WTC11 (cell line): Measurements from ENCODE around the gene REEP2. TPM values are rescaled to one million over a fixed set of nuclear protein-coding genes. Genes with fewer than 3 reads are reported as not detected.

Experiments used
- ATAC-seq: fragments of 200-7000 bp; cut with Tn5 transposase; 2 replicates; pipeline ENCODE4 v1.10.0; 2021; ENCODE audit warnings: mild to moderate bottlenecking, moderate library complexity
- CTCF ChIA-PET: fragments of 300-600 bp; sonication (Branson Sonifier 250); formaldehyde crosslinking; loops from one replicate; lab custom pipeline; 2021; ENCODE audit warnings: antibody characterized with exemption; lab: Charles Lee
- POLR2A ChIA-PET: fragments of 350-600 bp; sonication (Branson Sonifier 250); formaldehyde crosslinking; loops from one replicate; lab custom pipeline; 2021; ENCODE audit warnings: antibody characterized with exemption; lab: Charles Lee
- DNase-seq: peaks from one replicate; pipeline ENCODE4 v3.0.0; 2021; ENCODE audit warnings: low spot score
- H3K27ac Mint-ChIP-seq: 2 replicates; pipeline ENCODE4 v1.8.0; 2021; ENCODE audit warnings: mixed read lengths
- H3K27me3 Mint-ChIP-seq: 2 replicates; pipeline ENCODE4 v1.8.0; 2021; ENCODE audit warnings: low read depth, mild to moderate bottlenecking, moderate library complexity, mixed read lengths
- H3K36me3 Mint-ChIP-seq: 2 replicates; pipeline ENCODE4 v1.8.0; 2021; ENCODE audit warnings: mixed read lengths
- H3K4me1 Mint-ChIP-seq: 2 replicates; pipeline ENCODE4 v1.8.0; 2022; ENCODE audit warnings: mixed read lengths
- H3K4me3 Mint-ChIP-seq: 2 replicates; pipeline ENCODE4 v1.8.0; 2021; ENCODE audit warnings: mild to moderate bottlenecking, moderate library complexity, mixed read lengths
- H3K9me3 Mint-ChIP-seq: 2 replicates; pipeline ENCODE4 v1.8.0; 2021; ENCODE audit warnings: mixed read lengths
- AFF4 ChIP-seq: sonication (generic); formaldehyde crosslinking; IDR thresholded peaks from 2 replicates; pipeline ENCODE4 v1.8.1; 2023; ENCODE audit warnings: mild to moderate bottlenecking, missing genetic modification reagents, borderline replicate concordance
- TCF7 ChIP-seq: sonication (generic); formaldehyde crosslinking; IDR thresholded peaks from 2 replicates; pipeline ENCODE4 v1.8.0; 2022; ENCODE audit warnings: mild to moderate bottlenecking, low read depth, missing genetic modification reagents, moderate library complexity
- ZNF532 ChIP-seq: fragments of 250-450 bp; sonication (Bioruptor Pico); IDR thresholded peaks from 2 replicates; pipeline ENCODE4 v1.9.0; 2021; ENCODE audit warnings: mild to moderate bottlenecking, borderline replicate concordance
- ZNF671 ChIP-seq: fragments of 250-450 bp; sonication (Bioruptor Pico); IDR thresholded peaks from 2 replicates; pipeline ENCODE4 v1.8.0; 2021; ENCODE audit warnings: mild to moderate bottlenecking
- total RNA-seq: library from RNA; stranded (reverse); gene quantifications from 3 replicates; pipeline ENCODE4 v1.2.3, GENCODE V29; 2021
- TF ChIP-seq, protein P1 (sequence below): sonication (generic); formaldehyde crosslinking; IDR thresholded peaks from 2 replicates; pipeline ENCODE4 v1.8.1; 2022; ENCODE audit warnings: mild to moderate bottlenecking, missing genetic modification reagents, moderate library complexity, borderline replicate concordance
- TF ChIP-seq, protein P2 (sequence below): sonication (generic); formaldehyde crosslinking; IDR thresholded peaks from 2 replicates; pipeline ENCODE4 v1.8.1; 2022; ENCODE audit warnings: low read depth, mild to moderate bottlenecking, moderate library complexity, missing genetic modification reagents, borderline replicate concordance
- TF ChIP-seq, protein P3 (sequence below): sonication (generic); formaldehyde crosslinking; IDR thresholded peaks from 2 replicates; pipeline ENCODE4 v1.8.0; 2023; ENCODE audit warnings: missing genetic modification reagents
- TF ChIP-seq, protein P4 (sequence below): sonication (generic); formaldehyde crosslinking; IDR thresholded peaks from 2 replicates; pipeline ENCODE4 v1.8.1; 2023; ENCODE audit warnings: mild to moderate bottlenecking, missing genetic modification reagents, moderate library complexity

Gene REEP2
- total RNA-seq, 1 experiment from 2014 or later: 51.1 TPM

- TF ChIP-seq, protein P1, sequence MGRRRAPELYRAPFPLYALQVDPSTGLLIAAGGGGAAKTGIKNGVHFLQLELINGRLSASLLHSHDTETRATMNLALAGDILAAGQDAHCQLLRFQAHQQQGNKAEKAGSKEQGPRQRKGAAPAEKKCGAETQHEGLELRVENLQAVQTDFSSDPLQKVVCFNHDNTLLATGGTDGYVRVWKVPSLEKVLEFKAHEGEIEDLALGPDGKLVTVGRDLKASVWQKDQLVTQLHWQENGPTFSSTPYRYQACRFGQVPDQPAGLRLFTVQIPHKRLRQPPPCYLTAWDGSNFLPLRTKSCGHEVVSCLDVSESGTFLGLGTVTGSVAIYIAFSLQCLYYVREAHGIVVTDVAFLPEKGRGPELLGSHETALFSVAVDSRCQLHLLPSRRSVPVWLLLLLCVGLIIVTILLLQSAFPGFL (CRISPR knock-in tag): no peak
- TF ChIP-seq ZNF532 (no peak), TCF7 (CRISPR knock-in tag) (no peak), ZNF671 (CRISPR knock-in tag) (no peak), AFF4 (CRISPR knock-in tag) (no peak)
- TF ChIP-seq, protein P2, sequence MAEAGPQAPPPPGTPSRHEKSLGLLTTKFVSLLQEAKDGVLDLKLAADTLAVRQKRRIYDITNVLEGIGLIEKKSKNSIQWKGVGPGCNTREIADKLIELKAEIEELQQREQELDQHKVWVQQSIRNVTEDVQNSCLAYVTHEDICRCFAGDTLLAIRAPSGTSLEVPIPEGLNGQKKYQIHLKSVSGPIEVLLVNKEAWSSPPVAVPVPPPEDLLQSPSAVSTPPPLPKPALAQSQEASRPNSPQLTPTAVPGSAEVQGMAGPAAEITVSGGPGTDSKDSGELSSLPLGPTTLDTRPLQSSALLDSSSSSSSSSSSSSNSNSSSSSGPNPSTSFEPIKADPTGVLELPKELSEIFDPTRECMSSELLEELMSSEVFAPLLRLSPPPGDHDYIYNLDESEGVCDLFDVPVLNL: no peak
- TF ChIP-seq, all 79 proteins: peak for 0
Observed at GRCh38 chr5:138452720-138453119, 13.9 kb downstream of the REEP2 start (continued).

GRCh38 chr5:138453590-138453989, 14.7 kb downstream of the REEP2 start:
- ChIA-PET POLR2A (no interaction called here), CTCF (interaction anchor here (5.9 to 13.9 kb wide), 2 partner anchors 48 to 50 kb away, joined by 154 to 254 read pairs; no protein-coding TSS in a partner anchor)
- TF ChIP-seq, protein P3, sequence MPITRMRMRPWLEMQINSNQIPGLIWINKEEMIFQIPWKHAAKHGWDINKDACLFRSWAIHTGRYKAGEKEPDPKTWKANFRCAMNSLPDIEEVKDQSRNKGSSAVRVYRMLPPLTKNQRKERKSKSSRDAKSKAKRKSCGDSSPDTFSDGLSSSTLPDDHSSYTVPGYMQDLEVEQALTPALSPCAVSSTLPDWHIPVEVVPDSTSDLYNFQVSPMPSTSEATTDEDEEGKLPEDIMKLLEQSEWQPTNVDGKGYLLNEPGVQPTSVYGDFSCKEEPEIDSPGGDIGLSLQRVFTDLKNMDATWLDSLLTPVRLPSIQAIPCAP (CRISPR knock-in tag): no peak
- H3K4me1 Mint-ChIP-seq: peaks cover 31% of the 10 kb centered on the region
- no peaks in the 10 kb centered on the region; the same call in 1 of the 2 replicates for H3K27me3 Mint-ChIP-seq
- ATAC-seq (no peak), DNase-seq (no peak)
- H3K36me3 Mint-ChIP-seq: no peaks in the 10 kb centered on the region
- H3K9me3 Mint-ChIP-seq: no peaks in the 10 kb centered on the region
- H3K4me3 Mint-ChIP-seq: no peak overlapping the region
- no peak overlapping the region for H3K27ac Mint-ChIP-seq

DNA sequence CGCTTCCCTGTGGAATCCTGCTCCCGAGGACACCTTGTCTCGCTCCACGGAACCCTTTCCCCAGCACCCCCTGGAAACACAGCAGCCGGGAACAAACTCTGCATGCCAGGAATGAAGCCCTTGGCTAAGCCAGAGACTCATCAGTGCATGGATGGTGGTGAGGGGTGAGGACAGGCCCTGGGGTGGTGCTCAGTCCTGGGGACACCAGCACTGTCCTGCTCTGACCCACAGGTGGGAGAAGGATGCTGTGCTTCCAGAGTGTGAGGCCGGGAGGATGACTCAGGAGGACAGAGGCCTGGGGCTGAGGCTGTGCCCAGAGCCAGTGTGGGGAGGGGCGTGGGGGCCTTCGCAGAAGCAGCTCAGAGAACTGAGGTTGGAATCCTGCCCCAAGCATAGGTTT, 15.3 kb downstream of the REEP2 start:
- DNase-seq: no peak
- POLR2A ChIA-PET: no interaction called here
- no peak overlapping the region for H3K27ac Mint-ChIP-seq
- TF ChIP-seq, protein P4, sequence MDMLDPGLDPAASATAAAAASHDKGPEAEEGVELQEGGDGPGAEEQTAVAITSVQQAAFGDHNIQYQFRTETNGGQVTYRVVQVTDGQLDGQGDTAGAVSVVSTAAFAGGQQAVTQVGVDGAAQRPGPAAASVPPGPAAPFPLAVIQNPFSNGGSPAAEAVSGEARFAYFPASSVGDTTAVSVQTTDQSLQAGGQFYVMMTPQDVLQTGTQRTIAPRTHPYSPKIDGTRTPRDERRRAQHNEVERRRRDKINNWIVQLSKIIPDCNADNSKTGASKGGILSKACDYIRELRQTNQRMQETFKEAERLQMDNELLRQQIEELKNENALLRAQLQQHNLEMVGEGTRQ (CRISPR knock-in tag): no peak
- CTCF ChIA-PET: interaction anchor here (0.6 to 13.9 kb wide), 4 partner anchors 10 to 241 kb away, joined by 3 to 254 read pairs (median 14); partner anchors contain the start of genes CDC23 and EGR1
- H3K4me1 Mint-ChIP-seq: peaks cover 30% of the 10 kb centered on the region
- no peaks in the 10 kb centered on the region for H3K9me3 Mint-ChIP-seq
- no peak overlapping the region for H3K4me3 Mint-ChIP-seq
- no peak for ATAC-seq
- no peaks in the 10 kb centered on the region; the same call in 1 of the 2 replicates for H3K27me3 Mint-ChIP-seq
- no peaks in the 10 kb centered on the region for H3K36me3 Mint-ChIP-seq
